ENCODE data around the gene LRRC41. TPM values are rescaled to one million over a fixed set of nuclear protein-coding genes. Genes with fewer than 3 reads are reported as not detected.

The LRRC41 gene
- total RNA-seq, 6 donors from 2014 or later, result 49.7 to 97.4 (median 52.8) TPM

DNA sequence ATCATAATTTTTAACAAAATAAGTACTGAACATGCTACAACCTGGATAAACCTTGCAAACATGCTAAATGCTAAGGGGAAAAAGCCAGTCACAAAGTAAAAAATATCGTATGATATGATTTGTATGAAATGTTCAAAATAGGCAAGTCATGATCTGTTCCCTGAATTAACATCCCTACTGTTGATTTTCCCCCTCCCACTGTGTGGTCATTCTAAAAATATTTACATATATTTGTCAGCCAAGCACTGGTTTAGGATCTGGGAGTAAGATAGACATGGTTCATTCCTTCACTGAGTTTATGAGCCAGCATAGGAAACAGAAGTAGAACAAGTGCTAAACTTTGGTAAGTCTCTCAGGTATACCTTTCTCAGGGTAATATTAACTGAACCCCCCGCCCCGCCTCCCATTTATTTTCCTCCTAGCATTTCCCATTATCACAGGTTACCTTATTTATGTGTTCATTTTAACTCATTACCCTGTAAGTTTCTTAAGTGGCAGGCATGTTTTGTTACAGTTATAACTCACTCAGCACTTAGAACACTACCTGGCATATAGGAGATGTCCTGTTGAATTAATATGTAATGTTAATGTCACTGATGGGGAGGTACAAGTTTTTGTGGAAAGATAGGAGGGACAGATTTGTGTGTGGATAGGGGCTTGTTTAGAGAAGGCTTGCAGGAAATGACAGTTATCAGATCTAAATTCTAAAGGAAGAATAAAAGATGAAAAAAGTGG, 12.4 kb upstream of the LRRC41 start:
- TF ChIP-seq, protein P1, sequence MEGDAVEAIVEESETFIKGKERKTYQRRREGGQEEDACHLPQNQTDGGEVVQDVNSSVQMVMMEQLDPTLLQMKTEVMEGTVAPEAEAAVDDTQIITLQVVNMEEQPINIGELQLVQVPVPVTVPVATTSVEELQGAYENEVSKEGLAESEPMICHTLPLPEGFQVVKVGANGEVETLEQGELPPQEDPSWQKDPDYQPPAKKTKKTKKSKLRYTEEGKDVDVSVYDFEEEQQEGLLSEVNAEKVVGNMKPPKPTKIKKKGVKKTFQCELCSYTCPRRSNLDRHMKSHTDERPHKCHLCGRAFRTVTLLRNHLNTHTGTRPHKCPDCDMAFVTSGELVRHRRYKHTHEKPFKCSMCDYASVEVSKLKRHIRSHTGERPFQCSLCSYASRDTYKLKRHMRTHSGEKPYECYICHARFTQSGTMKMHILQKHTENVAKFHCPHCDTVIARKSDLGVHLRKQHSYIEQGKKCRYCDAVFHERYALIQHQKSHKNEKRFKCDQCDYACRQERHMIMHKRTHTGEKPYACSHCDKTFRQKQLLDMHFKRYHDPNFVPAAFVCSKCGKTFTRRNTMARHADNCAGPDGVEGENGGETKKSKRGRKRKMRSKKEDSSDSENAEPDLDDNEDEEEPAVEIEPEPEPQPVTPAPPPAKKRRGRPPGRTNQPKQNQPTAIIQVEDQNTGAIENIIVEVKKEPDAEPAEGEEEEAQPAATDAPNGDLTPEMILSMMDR (IDR thresholded peaks at IDR 0.05), result no peak
- no peak for TF ChIP-seq POLR2A (IDR thresholded peaks at IDR 0.05)
- TF ChIP-seq EP300 (IDR thresholded peaks at IDR 0.05), result no peak
- TF ChIP-seq POLR2AphosphoS5 (IDR thresholded peaks at IDR 0.05), result no peak
- Histone ChIP-seq H3K4me3 (no peak overlapping the region), H3K27me3 (no peaks in the 10 kb centered on the region), H3K4me1 (no peaks in the 10 kb centered on the region), H3K9me3 (no peaks in the 10 kb centered on the region), H3K27ac (no peak overlapping the region), H3K36me3 (peaks cover 16 to 68% (median 56%) of the 10 kb centered on the region in 4 donors)
- WGBS, 2 donors, result 90 to 93% methylated on average over 3 of the region's 3 CpGs
- ATAC-seq (ENCODE audit: low FRiP score in 2 of 2) (no peak), DNase-seq (no peak)

DNA sequence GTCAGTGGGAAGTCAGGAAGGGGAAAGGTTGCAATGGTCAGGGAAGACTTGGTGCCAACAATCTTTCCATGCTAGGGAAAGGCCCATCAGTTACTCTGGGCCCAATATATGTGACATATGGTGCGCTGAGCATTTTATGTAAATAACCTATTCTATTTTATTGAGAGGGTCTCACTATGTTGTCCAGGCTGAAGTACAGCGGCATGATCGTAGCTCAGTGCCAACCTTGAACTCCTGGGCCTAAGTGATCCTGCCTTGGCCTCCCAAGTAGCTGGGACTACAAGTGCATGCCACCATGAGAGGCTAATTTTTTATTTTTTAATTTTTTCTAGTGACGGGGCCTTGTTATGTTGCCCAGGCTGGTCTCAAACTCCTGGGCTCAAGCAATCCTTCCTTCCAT, 6.9 kb upstream of the LRRC41 start:
- TF ChIP-seq, protein P1 (IDR thresholded peaks at IDR 0.05), result no peak
- TF ChIP-seq POLR2A (IDR thresholded peaks at IDR 0.05) (no peak), POLR2AphosphoS5 (IDR thresholded peaks at IDR 0.05) (no peak), EP300 (IDR thresholded peaks at IDR 0.05) (no peak)
- no peak for ATAC-seq (ENCODE audit: low FRiP score in 2 of 2)
- H3K27me3 ChIP-seq, result no peaks in the 10 kb centered on the region
- H3K36me3 ChIP-seq, result peaks cover 22 to 60% (median 49%) of the 10 kb centered on the region in 4 donors
- H3K4me3 ChIP-seq, result no peak overlapping the region
- no peak overlapping the region for H3K27ac ChIP-seq
- no peak for DNase-seq
- no peaks in the 10 kb centered on the region for H3K9me3 ChIP-seq
- H3K4me1 ChIP-seq, result peaks cover under 1 to 15% (median 3%) of the 10 kb centered on the region in 4 donors
- 100% methylated on average over 4 of the region's 4 CpGs for WGBS, 2 donors

DNA sequence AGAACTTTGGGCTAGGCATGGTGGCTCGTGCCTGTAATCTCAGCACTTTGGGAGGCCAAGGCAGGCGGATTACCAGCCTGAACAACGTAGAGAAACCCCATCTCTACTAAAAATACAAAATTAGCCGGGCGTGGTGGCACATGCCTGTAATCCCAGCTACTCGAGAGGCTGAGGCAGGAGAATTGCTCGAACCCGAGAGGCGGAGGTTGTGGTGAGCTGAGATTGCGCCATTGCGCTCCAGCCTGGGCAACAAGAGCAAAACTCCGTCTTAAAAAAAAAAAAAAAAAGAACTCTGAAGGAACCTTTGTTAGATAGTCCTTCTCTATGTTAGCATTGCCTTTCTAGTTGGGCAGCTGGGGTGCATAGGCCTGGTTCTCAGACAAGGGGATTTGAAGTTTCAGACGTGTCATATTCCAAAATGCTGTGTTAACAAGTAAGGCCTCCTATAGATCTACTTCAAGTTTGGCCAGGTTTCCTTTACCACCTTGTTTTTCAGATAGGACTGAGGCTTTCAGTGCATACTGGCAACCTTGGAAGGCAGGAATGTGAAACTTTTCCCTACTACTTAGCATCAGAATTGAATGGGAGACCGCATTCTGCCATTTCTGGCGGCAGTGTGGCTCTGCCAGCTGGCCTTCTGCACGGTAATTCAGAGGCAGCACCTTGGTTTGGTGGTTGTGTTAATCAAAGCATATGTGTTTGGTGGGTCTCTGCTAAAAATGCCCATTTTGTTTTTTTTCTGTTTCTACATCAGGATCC, 6.2 kb upstream of the LRRC41 start:
- ATAC-seq (ENCODE audit: low FRiP score in 2 of 2), result no peak
- WGBS, 2 donors, result 86 to 90% methylated on average over 16 of the region's 16 CpGs
- Histone ChIP-seq H3K4me3 (no peak overlapping the region), H3K27me3 (no peaks in the 10 kb centered on the region), H3K27ac (no peak overlapping the region), H3K9me3 (no peaks in the 10 kb centered on the region), H3K4me1 (peaks cover 6 to 23% (median 9%) of the 10 kb centered on the region in 4 donors), H3K36me3 (peaks cover 18 to 54% (median 45%) of the 10 kb centered on the region in 4 donors)
- DNase-seq, result no peak
- TF ChIP-seq POLR2AphosphoS5 (IDR thresholded peaks at IDR 0.05), result no peak
- TF ChIP-seq POLR2A (IDR thresholded peaks at IDR 0.05), result no peak
- TF ChIP-seq EP300 (IDR thresholded peaks at IDR 0.05), result no peak
- TF ChIP-seq, protein P1 (IDR thresholded peaks at IDR 0.05), result no peak

DNA sequence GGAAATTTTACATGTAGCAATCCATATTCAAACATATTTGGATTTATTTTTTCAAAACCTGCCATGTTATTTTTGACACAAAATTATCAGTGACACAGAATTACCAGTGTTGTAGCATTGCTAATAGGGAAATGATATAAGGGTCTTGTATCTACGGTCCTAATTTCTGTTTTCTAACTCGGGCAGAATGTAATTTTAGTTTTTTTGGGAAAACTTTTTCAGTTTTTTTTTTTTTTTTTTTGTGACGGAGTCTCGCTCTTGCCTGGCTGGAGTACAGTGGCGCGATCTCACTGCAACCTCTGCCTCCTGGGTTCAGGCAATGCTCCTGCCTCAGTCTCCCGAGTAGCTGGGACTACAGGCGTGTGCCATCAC, 2.7 kb upstream of the LRRC41 start:
- Histone ChIP-seq H3K9me3 (no peaks in the 10 kb centered on the region), H3K4me1 (peaks cover 16 to 34% (median 20%) of the 10 kb centered on the region in 4 donors), H3K27ac (no peak overlapping the region), H3K36me3 (peaks cover 9 to 19% (median 15%) of the 10 kb centered on the region in 4 donors), H3K27me3 (no peaks in the 10 kb centered on the region), H3K4me3 (no peak overlapping the region)
- TF ChIP-seq, protein P1 (IDR thresholded peaks at IDR 0.05), result no peak
- TF ChIP-seq POLR2A (IDR thresholded peaks at IDR 0.05) (no peak), POLR2AphosphoS5 (IDR thresholded peaks at IDR 0.05) (no peak), EP300 (IDR thresholded peaks at IDR 0.05) (no peak)
- no peak for ATAC-seq (ENCODE audit: low FRiP score in 2 of 2)
- WGBS, 2 donors, result 93 to 94% methylated on average over 8 of the region's 8 CpGs
- no peak for DNase-seq
